GM21737 (cell line): Measurements from ENCODE around the gene ACAA1.
A peak's percentile ranks its signal among the peaks of the same experiment; 100 is the strongest.

Source experiments
- ATAC-seq: cut with Tn5 transposase; IDR thresholded peaks from one replicate; pipeline ENCODE4 v1.9.1; 2021; ENCODE audit warnings: mild to moderate bottlenecking, moderate library complexity; ENCODE audit not compliant: unreplicated experiment

Gene ACAA1

DNA sequence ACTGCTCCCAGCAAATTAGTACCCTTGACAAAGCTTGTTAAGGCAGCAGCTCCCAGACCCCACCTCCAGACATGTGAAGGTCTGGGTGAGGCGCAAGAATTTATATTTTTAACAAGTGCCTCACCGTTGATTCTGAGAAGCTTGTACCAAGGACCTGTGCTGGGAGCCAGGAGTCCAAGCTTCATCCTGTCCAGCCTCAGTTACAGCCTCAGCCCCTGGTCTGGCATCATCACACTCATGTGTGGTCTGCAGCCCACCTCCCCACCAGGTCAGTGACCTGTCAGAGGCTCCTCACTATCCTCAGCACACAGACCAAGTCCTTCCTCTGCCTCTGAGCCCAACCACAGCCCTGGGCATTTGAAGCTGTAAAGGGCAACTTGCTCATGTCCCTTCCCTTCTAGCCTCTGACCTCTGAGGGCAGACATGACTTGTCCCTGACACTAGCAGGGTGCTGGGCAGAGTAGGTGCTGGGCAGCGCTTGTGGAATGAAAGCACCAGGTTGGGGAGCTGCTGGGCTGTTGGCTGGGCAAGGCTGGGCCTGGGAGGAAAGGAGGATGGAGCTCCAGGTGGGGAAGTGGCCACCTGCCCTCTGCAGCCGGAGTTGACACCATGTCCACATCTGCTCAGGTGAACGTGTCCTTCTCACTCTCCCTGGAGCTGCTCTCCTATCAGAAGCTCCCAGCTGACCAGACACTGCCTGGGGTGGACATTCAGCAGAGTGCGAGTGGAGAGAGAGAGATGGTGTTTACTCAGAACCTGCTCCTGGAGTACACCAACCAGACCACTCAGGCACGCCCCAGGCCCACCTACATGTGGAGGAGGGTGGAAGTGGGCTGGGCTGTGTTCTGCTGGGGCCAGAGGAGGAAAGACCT is 16.9 kb downstream of the ACAA1 start:
- no peak for ATAC-seq

DNA sequence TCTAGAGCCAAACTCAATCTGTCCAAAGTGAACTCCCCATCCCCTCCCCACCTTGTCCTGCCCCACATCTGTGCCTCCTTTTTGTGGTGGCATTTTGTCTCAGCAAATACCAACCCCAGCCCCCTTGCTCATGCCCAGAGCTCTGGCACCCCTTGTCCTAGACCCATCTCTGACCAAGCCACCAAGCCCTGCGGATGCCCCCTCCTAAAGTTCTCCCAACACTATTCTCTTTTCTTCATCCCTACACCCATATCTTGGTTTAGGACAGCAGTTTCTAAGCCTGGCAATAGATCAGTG is 17.7 kb downstream of the ACAA1 start:
- no peak for ATAC-seq

DNA sequence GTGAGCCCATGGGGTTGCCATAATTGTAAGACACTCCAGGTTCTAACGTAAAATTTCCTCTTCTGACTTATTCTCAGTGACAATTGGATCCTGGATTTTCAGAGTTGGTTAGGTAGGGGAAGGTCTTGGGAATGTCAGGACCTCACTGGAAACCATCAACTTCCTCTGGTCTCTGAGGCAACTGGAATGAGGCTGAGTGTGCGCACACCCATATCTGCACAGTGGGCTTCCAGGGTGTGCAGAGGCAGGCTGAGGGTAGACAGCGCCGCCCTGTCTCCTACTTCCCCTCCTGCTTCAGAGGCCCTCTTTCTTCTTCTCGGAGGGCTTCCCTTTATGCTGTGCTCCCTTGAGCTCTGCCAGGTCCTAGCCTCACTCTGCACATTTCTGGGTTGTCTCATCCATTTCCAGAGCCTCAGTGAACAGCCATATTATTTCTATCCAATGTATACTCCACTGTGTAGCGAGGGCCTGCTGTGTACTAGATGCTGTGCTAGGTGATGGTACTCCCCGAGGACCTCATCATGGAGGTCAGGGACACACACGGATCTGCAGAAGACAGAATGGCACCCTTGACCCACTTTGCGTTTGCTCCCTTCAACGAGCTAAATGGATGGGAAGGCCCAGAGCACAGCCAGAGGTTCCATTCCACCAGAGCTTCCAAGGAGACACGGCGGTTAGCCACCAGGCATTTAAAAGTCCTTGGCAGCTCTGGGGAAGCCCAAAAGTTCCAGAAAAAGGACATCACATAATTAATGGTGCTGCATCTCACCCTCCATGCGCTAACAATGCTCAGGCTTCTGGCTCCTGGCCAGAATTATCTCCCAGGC is 18.3 kb downstream of the ACAA1 start:
- no peak for ATAC-seq

DNA sequence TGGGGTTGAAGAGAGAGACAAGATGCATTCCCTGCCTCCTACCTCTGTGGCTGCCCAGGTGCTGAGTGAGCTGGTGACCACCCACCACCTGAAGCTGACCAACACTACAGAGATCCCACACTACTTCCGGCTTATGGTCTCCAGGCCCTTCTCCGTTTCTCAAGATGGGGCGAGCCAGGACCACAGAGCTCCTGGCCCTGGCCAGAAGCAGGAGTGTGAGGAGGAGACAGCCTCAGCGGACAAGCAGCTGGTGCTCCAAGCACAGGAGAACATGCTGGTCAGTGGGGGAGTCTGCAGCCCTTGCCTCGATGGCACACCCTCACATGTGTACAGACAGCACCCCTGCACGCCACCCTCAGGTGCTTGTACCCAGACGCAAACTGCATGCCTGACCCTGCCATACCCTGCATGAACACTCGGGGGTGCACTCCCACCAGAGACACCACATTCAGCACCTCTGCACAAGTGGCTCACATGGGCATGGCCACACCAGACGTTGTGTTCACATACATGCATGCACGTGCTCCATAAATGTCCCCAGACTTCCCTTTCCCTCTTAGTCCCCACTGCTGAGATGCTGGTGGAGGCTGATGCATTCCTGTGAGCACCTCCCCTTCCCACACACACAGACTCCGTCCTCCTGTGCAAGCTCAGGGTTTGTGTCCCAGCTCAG is 19.0 kb downstream of the ACAA1 start:
- peak; percentile 45 for ATAC-seq

DNA sequence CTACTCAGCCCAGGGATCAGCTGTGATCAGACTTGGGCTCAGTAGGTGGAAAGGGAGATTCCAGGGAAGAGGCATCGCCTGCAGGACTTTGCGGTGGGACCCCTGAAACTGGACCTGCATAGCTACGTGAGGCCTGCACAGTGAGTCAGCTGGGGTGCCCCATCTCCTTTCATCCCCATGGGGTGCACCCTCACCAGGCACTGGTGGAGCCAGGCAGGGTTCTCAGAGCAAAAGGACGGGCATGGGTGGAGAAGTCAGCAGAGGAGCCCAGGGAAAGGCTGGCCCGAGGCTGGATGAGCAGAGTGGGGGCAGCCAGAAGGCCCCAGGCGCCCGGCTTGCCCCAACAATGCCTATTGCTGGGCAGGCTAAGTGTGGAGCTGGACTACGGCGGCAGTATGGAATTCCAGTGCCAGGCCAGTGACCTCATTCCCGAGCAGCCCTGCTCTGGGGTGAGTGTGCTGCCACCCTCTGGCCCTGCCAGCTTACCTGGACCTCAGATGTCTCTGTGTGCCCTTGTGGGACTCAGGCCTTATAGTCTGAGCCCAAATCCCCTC is 19.7 kb downstream of the ACAA1 start:
- no peak for ATAC-seq

DNA sequence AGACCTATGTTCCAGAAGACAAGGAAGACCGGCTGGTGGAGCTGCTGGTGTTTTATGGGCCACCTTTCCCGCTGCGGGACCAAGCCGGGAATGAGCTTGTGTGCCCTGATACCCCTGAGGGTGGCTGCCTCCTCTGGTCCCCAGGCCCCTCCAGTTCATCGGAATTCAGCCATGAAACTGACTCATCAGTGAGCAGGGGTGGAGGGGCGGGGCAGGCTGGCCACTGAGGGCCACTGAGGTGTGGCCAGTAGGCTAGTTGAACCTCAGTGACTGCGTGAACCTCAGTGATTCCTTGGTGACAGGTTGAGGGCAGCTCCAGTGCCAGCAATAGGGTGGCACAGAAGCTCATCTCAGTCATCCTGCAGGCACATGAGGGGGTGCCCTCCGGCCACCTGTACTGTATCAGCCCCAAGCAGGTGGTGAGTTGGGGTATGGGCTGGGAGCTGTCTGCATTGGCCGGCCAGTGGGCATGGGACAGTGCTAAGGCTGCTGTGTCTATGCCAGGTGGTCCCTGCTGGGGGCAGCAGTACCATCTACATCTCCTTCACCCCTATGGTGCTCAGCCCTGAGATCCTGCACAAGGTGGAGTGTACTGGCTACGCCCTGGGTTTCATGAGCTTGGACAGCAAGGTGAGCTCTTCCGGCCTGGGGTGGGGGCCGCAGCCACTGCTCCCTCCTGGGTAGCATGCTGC is 20.3 kb downstream of the ACAA1 start:
- no peak for ATAC-seq

DNA sequence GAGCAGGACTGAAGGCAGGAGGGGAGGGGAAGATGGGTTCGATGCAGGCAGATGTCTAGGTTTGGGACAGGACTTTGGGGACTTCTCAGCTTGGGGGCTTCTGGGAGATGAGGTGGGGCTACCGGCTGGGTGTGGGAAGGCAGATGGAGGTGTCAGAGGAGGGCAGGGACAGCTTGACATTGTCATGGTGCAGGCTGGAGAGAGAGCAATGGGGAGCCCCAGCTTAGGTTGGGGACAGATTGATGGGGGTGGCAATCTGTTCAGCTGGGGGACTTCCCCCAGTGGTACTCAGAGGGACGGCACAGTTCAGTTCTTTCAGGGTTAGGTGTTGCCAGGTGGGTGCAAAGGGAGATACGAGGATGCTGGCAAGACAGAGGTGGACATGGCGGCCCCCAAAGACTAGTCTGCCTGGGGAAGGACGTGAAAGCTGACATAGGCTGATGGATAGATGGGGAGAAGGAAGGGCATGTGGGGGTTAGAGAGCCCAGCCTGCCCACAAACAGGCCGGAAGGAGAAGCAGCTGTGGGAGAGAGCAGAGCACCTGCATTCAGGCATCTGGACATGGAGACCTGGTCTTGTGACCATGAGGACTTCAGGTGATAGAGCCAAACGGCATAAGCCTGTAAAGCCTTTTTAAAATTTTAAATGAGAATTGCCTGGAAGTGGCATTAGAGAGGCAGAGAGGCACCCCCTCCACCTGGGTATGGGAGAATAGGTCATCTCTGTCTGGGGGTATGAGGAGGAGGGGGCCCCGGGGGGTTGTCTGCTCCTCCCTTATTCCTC is 21.1 kb downstream of the ACAA1 start:
- ATAC-seq = no peak

DNA sequence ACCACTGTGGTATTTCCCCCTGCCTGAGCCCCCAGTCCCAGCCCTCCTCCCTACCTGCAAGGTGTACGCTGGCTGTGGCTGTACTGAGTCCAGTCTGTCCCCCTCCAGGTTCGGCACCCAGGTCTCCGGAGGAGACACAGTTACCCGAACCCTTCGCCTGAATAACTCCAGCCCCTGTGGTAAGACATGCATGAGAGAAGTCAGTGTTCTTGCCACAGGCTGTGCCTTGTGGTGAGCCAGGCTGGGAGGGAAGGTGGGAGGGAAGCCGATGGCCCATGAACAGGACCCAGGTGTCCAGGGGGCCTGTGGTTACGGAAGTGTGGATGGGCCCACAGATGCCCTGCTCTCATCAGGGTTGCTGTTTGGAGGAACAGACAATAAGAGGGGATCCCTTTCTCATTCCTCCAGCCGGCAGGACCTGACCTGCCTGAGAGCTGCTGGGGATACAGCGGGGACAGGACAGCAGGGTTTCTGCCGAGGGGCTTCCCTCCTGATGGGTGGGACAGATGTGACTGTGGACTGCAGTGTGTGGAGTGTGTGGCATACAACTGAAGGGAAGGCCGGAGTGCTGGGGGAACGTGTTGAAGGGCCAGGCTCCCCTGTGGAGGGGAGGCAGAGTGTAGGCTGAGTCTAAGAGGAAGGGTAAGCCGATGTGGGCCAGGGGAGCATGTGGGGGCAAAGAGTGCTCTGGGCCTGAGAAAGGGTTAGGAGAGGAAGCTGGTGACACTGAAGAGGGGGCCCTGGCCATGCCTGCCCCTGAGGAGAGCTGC is 21.9 kb downstream of the ACAA1 start:
- no peak for ATAC-seq

DNA sequence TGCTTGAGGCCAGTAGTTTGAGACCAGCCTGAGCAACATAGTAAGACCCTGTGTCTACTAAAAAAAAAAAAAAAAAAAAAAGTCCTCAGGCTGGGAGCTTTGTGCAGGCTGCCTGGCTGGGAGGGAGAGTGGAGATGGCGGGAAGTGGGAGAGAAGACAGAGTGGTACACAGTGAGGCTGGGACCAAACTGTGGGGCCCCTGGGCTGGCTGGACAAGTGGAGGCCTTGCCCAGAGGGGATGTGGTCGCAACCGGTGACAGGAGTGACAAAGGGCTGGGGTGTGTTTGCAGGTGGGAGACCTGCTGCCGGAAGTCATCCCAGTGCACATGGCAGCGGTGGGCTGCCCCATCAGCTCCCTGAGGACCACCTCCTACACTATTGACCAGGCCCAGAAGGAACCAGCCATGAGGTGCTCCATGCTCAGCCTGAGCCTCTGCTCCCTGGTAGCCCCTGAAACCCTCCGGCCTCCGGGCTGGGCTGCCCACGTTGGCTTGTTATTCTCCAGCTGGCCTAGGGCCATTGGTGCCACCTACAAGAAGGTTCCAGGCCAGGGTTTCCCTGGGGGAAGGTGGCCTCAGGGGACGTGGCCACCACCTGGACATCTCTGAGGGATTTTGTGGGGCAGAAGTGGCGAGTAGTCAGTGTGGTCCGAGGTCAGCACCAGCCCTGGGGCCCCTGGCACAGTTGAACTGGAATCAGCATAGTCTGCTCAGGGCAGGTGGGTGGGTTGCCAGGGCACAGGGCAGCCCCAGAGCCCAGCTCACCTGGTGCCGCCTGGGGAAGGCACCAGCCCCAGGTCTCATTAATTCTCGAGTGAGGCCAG is 22.7 kb downstream of the ACAA1 start:
- ATAC-seq = no peak

DNA sequence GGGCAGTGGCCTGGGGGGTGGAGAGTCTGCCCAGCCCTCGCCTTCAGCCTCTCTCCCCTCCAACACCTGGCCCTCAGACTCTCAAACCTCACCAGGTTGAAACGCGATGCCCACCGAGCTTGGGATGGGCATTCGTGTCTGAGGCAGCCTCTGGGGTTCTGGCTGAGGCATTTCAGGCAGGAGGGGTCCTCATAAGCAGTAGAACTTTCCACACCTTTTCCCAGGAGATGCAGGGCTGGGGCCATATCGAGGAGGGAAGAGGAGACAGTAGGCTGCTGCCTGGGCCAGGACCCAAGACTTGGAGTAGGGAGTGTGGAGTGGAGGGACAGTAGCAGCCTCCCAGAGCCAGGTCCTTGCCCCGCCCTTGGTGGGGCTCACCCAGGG is 24.6 kb downstream of the ACAA1 start:
- no peak for ATAC-seq

DNA sequence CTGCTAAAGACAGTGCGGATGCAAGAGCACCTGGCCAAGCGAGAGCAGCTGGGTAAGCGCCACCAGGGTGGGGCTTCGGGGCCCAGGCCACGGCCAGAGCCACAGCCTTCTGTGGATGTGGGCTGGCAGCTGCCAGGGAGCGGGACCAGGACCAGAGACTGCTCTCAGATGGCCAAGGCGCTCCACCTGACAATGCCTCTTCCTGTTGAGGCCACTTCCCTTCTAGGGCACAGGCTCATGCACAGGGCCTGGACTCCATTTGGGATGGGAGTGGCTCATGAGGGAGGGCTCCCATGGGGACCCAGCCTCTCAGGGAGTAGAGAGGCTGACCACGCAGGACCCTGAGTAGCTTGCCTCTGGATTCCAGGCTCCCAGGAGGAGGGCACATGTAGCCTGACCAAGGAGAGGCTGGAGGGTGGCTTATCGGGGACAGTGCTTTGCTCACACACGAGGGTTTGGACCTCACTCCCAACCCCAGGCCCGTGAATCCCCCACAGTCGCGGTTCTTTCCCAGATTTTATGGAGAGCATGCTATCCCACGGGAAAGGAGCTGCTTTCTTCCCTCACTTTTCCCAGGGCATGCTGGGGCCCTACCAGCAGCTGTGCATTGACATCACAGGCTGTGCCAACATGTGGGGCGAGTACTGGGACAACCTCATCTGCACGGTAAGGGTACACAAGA is 25.1 kb downstream of the ACAA1 start:
- ATAC-seq = no peak

DNA sequence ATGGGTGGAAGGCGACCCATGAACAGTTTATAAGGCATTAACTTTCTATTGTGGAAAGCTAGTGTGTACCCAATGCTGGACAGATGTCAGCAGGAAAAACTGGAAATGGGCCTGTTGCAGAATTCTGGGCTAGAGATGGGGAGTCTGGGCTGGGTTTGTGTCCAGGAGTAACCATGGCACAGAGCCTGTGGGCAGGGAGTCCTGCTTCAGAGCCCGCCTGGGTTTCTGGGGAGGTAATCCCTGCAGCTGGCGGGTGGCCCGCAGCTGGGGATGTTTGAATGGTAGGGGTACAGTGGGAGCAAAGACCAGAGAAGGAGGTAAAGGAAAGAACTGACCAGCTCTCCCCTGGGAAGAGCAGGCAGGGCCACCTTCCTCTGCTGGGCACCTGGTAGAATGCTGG is 25.7 kb downstream of the ACAA1 start:
- no peak for ATAC-seq

DNA sequence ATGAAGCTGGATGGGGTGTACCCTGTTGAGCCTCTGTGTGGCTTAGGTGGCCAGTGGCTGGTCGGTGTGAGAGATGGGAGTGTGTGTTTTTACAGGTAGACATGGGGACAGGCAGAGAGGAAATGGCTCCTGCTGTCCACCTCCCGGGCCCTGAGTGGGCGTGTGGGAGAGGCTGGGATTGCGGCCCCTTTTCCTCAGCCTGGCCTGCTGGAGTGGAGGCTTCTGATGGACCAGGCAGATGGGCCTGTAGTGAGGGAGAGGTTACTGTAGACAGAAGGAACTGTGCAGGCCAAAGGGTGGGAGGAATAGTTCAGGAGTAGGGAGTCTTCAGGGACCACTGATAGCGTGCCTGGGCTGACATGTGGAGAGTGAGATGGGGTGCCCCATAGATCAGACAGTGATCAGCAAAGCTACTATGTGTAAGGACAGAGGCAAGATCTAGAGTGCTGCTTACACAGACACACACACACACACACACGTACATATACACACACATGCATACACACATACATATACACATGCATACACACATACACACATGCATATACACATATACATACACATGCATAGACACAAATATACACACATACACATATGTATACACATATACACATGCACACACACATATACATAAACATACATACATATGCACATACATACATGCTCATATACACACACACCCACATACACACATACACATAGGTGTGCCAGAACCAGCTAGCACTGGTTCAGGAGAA is 26.4 kb downstream of the ACAA1 start:
- ATAC-seq = no peak

DNA sequence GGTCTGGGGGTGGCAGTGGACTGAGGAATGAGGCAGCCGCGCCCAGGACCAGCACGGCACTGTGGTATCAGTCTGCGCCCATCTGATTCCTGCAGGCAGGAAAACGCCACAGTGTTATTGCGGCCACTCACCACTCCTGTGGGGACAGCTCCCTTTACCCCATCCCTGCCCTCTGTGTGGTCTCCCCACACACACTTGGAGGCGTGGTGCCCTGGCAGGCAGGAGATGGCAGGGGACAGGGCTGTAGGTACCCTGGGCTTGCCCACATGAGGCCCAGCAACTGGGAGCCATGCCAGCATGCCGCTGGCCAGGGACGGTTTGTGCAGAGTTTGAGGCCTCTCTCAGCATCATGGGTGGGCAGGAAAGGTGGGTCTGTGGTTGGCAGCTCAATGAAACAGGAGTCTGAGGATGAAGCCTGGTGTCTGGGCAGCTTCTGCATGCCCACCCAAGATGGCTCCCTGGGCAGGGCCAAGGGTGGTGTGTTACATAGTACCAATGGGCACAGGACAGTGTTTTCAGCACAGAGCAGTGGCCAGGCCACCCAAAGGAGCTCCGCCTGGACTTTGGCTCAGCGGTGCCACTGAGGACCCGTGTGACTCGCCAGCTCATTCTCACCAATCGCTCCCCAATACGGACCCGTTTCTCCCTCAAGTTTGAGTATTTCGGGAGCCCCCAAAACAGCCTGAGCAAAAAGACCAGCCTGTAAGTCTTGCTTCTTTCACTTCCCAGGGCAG is 27.2 kb downstream of the ACAA1 start:
- ATAC-seq = no peak

DNA sequence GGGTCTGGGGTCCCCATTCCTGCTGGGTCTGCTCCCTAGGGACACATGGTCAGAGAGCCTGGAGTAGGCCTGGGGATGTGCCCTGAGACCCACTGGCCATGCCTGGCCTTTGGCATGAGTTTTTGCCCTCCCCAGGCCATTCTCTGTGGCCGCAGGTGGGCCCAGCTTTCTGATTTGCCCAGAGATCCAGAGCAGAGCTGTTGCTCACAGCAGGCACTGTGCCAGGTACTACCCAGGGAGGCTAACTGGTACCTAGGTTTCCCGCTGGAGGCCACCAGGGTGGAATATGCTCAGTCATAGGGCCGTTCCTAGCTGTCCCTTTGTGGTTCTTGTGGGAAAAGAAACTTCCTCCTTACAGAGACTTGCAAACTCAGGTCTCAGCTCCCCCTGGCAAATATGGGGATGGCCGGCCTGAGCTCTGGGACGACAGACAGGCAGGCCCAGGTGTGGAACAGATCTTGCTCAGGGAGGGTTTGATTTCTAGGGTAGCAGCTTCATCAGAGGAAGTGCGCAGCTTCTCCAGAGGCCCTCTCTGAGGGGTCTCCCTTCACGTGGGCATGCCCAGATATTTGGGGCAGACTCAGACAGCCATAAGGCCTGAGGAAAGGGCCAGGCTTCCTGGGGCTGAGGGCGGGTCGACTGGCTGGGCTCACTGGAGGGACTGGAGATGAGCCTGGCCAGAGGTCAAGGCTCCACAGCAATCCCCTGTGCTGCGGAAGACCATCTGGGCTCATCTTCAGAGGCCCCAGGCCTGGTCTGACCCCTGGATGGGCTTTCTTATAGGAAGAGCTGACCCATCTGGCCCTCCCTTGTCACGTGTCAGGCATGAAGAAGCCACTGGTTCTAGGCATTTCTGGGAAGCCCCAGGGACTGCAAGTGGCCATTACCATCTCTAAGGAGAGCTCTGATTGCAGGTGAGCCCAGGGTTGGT is 28.0 kb downstream of the ACAA1 start:
- no peak for ATAC-seq
